B cell (primary cell): ENCODE measurements around the gene ICA1. TPM values are rescaled to one million over a fixed set of nuclear protein-coding genes. Genes with fewer than 3 reads are reported as not detected.

Experiments
- ATAC-seq: fragments of 200-7000 bp; cut with Tn5 transposase; one replicate; pipeline ENCODE4 v1.10.0; 2021; ENCODE audit warnings: low read depth, mild to moderate bottlenecking, moderate number of reproducible peaks, moderate library complexity
- CTCF ChIA-PET: fragments of 350-600 bp; sonication (Branson Sonifier 250); formaldehyde crosslinking; loops from one replicate; lab custom pipeline; 2021; ENCODE audit warnings: antibody characterized with exemption, inconsistent platforms; lab: Charles Lee
- POLR2A ChIA-PET: fragments of 350-600 bp; sonication (Branson Sonifier 250); formaldehyde crosslinking; loops from one replicate; lab custom pipeline; 2021; ENCODE audit warnings: antibody characterized with exemption; lab: Charles Lee
- DNase-seq: peaks from one replicate; pipeline ENCODE4 v3.0.0; 2013
- H2AFZ ChIP-seq: 2 replicates; pipeline ENCODE4 v1.6.1; 2012; ENCODE audit warnings: mild to moderate bottlenecking, low read depth, low read length; ENCODE audit not compliant: insufficient read depth, poor library complexity, severe bottlenecking
- H3K27ac ChIP-seq, 2 donors: 1 replicate in 1 of 2; 2 replicates in 1 of 2; pipeline ENCODE4 v1.5.1; 2012 to 2013; ENCODE audit warnings: low read length in 2 of 2, mild to moderate bottlenecking in 2 of 2, moderate library complexity in 1 of 2
- H3K27me3 ChIP-seq, 4 experiments: fragments of 200-600 bp in 1 of 4; sonication (generic) in 1 of 4; replicated peaks in 1 of 4; 1 replicate in 2 of 4; 2 replicates in 2 of 4; pipeline versions ENCODE4 v1.6.1 to v1.7.0; 2013 to 2016; ENCODE audit warnings: low read length in 3 of 4, mild to moderate bottlenecking in 2 of 4, mixed read lengths in 1 of 4, moderate library complexity in 1 of 4; ENCODE audit not compliant: insufficient read depth in 4 of 4, control insufficient read depth in 3 of 4; ENCODE audit errors: control extremely low read depth in 1 of 4
- H3K36me3 ChIP-seq, 2 experiments: replicated peaks in 1 of 2; 1 replicate in 1 of 2; 2 replicates in 1 of 2; pipeline versions ENCODE4 v1.6.1 to v1.7.1; 2013; ENCODE audit warnings: low read length in 1 of 2; ENCODE audit not compliant: insufficient read depth in 2 of 2, control insufficient read depth in 1 of 2; ENCODE audit errors: control extremely low read depth in 1 of 2, extremely low read depth in 1 of 2
- H3K4me1 ChIP-seq, 2 donors: fragments of 200-600 bp in 1 of 2; sonication (generic) in 1 of 2; 1 replicate in 1 of 2; 2 replicates in 1 of 2; pipeline versions ENCODE4 v1.5.1 to v1.6.1; 2013 to 2017; ENCODE audit warnings: low read length in 2 of 2; ENCODE audit not compliant: control insufficient read depth in 2 of 2, insufficient read depth in 2 of 2
- H3K4me2 ChIP-seq: replicated peaks from 2 replicates; pipeline ENCODE3; 2012; ENCODE audit warnings: mild to moderate bottlenecking, low read depth, low read length; ENCODE audit not compliant: poor library complexity, severe bottlenecking
- H3K4me3 ChIP-seq, 5 experiments: fragments of 200-600 bp in 1 of 5; sonication (generic) in 1 of 5; 1 replicate in 3 of 5; 2 replicates in 2 of 5; pipeline versions ENCODE4 v1.5.1 to v1.7.0; 2011 to 2016; ENCODE audit warnings: low read length in 4 of 5, mild to moderate bottlenecking in 4 of 5, low read depth in 2 of 5, control low read depth in 1 of 5, moderate library complexity in 1 of 5; ENCODE audit not compliant: insufficient read depth in 1 of 5; ENCODE audit errors: control extremely low read depth in 1 of 5, extremely low read depth in 1 of 5
- H3K79me2 ChIP-seq: fragments of 200-600 bp; sonication (generic); one replicate; pipeline ENCODE4 v1.6.0; 2016; ENCODE audit warnings: low read length; ENCODE audit not compliant: control insufficient read depth, insufficient read depth
- H3K9ac ChIP-seq: fragments of 200-600 bp; sonication (generic); 2 replicates; pipeline ENCODE4 v1.6.1; 2017; ENCODE audit warnings: mild to moderate bottlenecking, low read length, moderate library complexity
- H3K9me3 ChIP-seq, 3 donors: one replicate each; pipeline versions ENCODE4 v1.6.1 to v1.7.1; 2013; ENCODE audit warnings: low read length in 2 of 3; ENCODE audit not compliant: control insufficient read depth in 2 of 3, insufficient read depth in 1 of 3; ENCODE audit errors: control extremely low read depth in 1 of 3
- H4K20me1 ChIP-seq: 2 replicates; pipeline ENCODE4 v1.6.0; 2012; ENCODE audit warnings: mild to moderate bottlenecking, low read length; ENCODE audit not compliant: insufficient read depth, control insufficient read depth, poor library complexity, severe bottlenecking
- H3K27ac Mint-ChIP-seq: one replicate; pipeline ENCODE4 v1.8.0; 2021; ENCODE audit warnings: mixed read lengths
- H3K27me3 Mint-ChIP-seq: one replicate; pipeline ENCODE4 v1.8.0; 2021; ENCODE audit warnings: mixed read lengths
- H3K4me1 Mint-ChIP-seq: one replicate; pipeline ENCODE4 v1.8.0; 2021; ENCODE audit warnings: mixed read lengths
- H3K4me3 Mint-ChIP-seq: one replicate; pipeline ENCODE4 v1.8.0; 2021; ENCODE audit warnings: mixed read lengths
- H3K9me3 Mint-ChIP-seq: one replicate; pipeline ENCODE4 v1.8.0; 2022; ENCODE audit warnings: mixed read lengths; ENCODE audit not compliant: insufficient read depth
- CTCF ChIP-seq: fragments of 200-600 bp; IDR thresholded peaks from one replicate; pipeline ENCODE4 v1.8.0; 2022; ENCODE audit warnings: antibody characterized with exemption, mild to moderate bottlenecking
- EZH2 ChIP-seq: IDR thresholded peaks from 2 replicates; pipeline ENCODE4 v1.6.1; 2012; ENCODE audit warnings: borderline replicate concordance, low read depth, mild to moderate bottlenecking, moderate library complexity, low read length; ENCODE audit not compliant: insufficient read depth, poor library complexity, severe bottlenecking
- WGBS: methylation state at CpG from one replicate; pipeline ENCODE4 v1.1.5; 2013; ENCODE audit warnings: missing lambda C conversion rate; ENCODE audit not compliant: insufficient coverage; 5-methylcytosine and 5-hydroxymethylcytosine counted together
- intact Hi-C: fragments of 100-400 bp; cut with micrococcal nuclease; formaldehyde crosslinking; loops from one replicate; pipeline ENCODE4 v1.10.0; 2022
- polyA plus RNA-seq: library from polyadenylated mRNA; depleted of rRNA; stranded (reverse); fragments of >200 nt; gene quantifications from 2 replicates; pipeline ENCODE4 v1.2.3, GENCODE V29; 2012
- total RNA-seq, 2 donors: library from RNA; stranded (reverse); fragments of 120-200 nt in 1 of 2; gene quantifications; 1 replicate in 1 of 2; 2 replicates in 1 of 2; pipeline versions ENCODE4 v1.2.3 to v1.2.4, GENCODE V29; 2013 to 2022

ICA1 gene
- total and polyA plus RNA-seq, 2 donors (not counting 1 experiment from before 2014, with no cell fraction given), result 0.03 TPM; not detected in 1

GRCh38 chr7:8215648-8216333 is 46.2 kb downstream of the ICA1 start:
- no peak overlapping the region for H3K4me3 Mint-ChIP-seq
- ChIA-PET CTCF (interaction anchor here (1.1 to 6.2 kb wide), 10 partner anchors 7 to 1114 kb away, joined by 3 to 50 read pairs (median 4); no protein-coding TSS in a partner anchor), POLR2A (no interaction called here)
- DNase-seq (no peak), ATAC-seq (no peak)
- no peak overlapping the region for H2AFZ ChIP-seq
- H3K4me1 ChIP-seq, result no peaks in the 10 kb centered on the region
- H3K27me3 ChIP-seq, result no peaks in the 10 kb centered on the region
- H3K79me2 ChIP-seq, result no peaks in the 10 kb centered on the region
- H4K20me1 ChIP-seq, result no peaks in the 10 kb centered on the region
- H3K27ac Mint-ChIP-seq, result no peak overlapping the region
- H3K4me2 ChIP-seq, result no peak overlapping the region
- no peak overlapping the region for H3K9ac ChIP-seq
- no peaks in the 10 kb centered on the region for H3K36me3 ChIP-seq
- intact Hi-C loops, result loop anchor here (2.0 to 5.0 kb wide), 3 partner anchors 82 to 1113 kb away; no protein-coding TSS in a partner anchor
- no peaks in the 10 kb centered on the region for H3K27me3 Mint-ChIP-seq
- TF ChIP-seq EZH2, result no peak
- TF ChIP-seq CTCF, result no peak
- H3K9me3 ChIP-seq, result no peaks in the 10 kb centered on the region
- H3K27ac ChIP-seq, result no peak overlapping the region
- H3K4me1 Mint-ChIP-seq, result peaks cover 2% of the 10 kb centered on the region
- WGBS, result 100% methylated on average over 4 of the region's 6 CpGs
- no peak overlapping the region for H3K4me3 ChIP-seq
- no peaks in the 10 kb centered on the region for H3K9me3 Mint-ChIP-seq

GRCh38 chr7:8214244-8214824 is 47.6 kb downstream of the ICA1 start:
- Histone ChIP-seq H3K4me1 (no peaks in the 10 kb centered on the region), H3K27ac (no peak overlapping the region), H3K79me2 (no peaks in the 10 kb centered on the region), H2AFZ (no peak overlapping the region), H3K36me3 (no peaks in the 10 kb centered on the region), H3K9ac (no peak overlapping the region), H3K4me3 (no peak overlapping the region), H4K20me1 (no peaks in the 10 kb centered on the region), H3K27me3 (no peaks in the 10 kb centered on the region), H3K9me3 (no peaks in the 10 kb centered on the region), H3K4me2 (no peak overlapping the region)
- POLR2A ChIA-PET, result no interaction called here
- TF ChIP-seq EZH2, result no peak
- no peak for TF ChIP-seq CTCF
- Mint-ChIP-seq H3K4me1 (peaks cover 2% of the 10 kb centered on the region), H3K9me3 (no peaks in the 10 kb centered on the region), H3K27me3 (no peaks in the 10 kb centered on the region), H3K4me3 (no peak overlapping the region), H3K27ac (no peak overlapping the region)
- intact Hi-C loops, result no loop called here
- no peak for DNase-seq
- ATAC-seq, result no peak
- CTCF ChIA-PET, result interaction anchor here (0.5 to 6.2 kb wide), 10 partner anchors 9 to 1545 kb away, joined by 3 to 50 read pairs (median 3); no protein-coding TSS in a partner anchor
- WGBS, result 88% methylated on average over 2 of the region's 8 CpGs
